CD4-positive, alpha-beta T cell treated with Interleukin-1 beta for 1 hour (primary cell): ENCODE measurements around the gene SIGLEC15.
"Not testable (repeated sequence)": the region's sequence is repeated elsewhere in the genome, so short reads cannot be mapped to it uniquely, and the experiment has no call there.

Experiments
- DNase-seq, 2 donors: peaks; one replicate each; pipeline ENCODE4 v3.0.0-alpha.2; 2020 to 2022

The SIGLEC15 gene, protein sequence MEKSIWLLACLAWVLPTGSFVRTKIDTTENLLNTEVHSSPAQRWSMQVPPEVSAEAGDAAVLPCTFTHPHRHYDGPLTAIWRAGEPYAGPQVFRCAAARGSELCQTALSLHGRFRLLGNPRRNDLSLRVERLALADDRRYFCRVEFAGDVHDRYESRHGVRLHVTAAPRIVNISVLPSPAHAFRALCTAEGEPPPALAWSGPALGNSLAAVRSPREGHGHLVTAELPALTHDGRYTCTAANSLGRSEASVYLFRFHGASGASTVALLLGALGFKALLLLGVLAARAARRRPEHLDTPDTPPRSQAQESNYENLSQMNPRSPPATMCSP

GRCh38 chr18:45825258-45826044 is at the start of gene SIGLEC15:
Gene SIGLEC15 (plus strand): TSS chr18:45825675. CDS start chr18:45825729, 54 bp downstream.
- DNase-seq, result no peak

GRCh38 chr18:45775743-45776142 is 49.7 kb upstream of the SIGLEC15 start:
- no peak for DNase-seq

- DNase-seq, result no peak
Observed at GRCh38 chr18:45777393-45777792, 48.1 kb upstream of the SIGLEC15 start.

GRCh38 chr18:45780568-45780967 is 44.9 kb upstream of the SIGLEC15 start:
- DNase-seq, result no peak

GRCh38 chr18:45782662-45783061 is 42.8 kb upstream of the SIGLEC15 start:
- DNase-seq, result no peak

DNA sequence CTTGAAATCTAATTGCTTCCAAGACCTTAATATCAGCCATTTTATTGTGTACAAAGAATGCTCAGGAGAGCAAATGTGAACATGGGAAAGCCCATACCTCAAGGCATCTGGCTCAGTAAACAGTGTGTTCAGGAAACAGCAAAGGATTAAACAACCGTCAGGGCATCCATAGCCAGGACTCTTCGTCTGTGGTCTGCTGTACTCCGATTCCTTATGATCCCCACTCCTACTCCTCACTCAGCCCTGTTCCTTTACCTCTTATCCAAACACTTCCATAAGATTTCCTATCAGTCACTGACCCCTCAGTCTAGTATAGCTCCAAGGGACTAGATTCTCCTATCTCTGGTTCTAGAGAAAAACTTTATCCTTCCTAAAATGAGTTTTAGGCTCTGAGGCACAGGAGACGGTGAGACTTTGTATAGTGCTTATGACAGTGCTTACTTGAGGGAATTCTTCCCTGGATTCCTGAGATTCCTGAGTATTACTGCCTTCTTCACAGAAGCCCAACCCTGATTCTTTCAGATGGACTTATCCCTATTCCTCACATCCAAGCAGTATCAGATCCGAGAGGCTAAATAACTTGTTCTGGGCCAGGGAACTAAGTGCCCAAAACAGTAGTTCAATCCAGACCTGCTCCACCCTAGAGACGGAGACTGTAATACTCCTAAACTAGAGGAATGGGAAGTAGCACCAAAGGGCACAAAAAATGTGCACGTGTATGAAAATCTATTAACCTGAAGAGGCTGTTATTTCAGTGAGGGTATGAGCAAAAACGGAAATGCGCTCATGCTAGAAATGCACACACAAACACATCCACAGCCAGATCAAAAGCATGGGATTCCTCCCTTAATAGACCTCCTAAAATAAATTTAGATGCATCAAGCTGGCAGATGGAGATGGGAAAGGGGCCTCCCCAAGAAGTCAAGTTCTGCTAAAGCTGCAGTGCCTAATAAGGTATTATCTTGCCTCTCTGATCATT is 42.1 kb upstream of the SIGLEC15 start:
- no peak for DNase-seq

DNA sequence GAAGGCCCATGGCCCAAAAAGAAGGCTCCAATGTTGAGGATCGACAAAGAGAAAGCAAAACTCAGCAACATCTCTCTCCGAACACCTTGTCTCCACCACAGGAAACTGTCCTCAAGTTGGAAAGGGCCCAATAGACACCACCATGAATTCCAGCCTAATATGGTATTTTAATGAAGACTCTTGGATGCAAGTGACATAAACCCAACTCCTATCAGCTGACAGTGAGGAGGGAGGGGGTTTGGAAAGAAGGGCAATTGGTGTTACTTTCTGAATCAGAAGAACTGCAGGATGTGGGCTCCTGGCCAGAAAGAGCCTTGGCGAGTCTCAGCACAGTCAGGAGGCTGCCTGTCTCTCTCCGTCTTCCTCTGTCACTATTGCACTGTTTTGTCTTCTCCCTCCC is 40.3 kb upstream of the SIGLEC15 start:
- peak; percentile 4 to 32 for DNase-seq

DNA sequence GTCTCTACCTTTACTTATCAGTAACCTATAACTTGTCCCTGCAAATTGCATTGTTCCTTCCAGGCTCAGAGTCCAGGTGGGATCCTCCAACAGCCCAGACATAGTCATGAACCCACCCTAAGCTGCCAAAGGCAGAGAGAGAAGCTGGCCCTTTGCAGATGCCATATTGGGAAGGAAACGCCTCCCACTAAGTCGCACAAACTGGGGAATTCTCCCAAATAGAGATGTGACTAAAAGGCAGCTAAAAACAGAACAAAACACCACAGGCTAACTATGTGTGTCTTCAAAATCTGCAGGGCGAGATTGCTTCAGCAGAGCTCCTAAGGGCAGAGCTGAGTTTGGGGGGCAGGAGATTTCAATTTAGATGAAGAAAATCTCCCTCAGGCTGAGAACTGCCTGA is 38.5 kb upstream of the SIGLEC15 start:
- DNase-seq, result no peak

DNA sequence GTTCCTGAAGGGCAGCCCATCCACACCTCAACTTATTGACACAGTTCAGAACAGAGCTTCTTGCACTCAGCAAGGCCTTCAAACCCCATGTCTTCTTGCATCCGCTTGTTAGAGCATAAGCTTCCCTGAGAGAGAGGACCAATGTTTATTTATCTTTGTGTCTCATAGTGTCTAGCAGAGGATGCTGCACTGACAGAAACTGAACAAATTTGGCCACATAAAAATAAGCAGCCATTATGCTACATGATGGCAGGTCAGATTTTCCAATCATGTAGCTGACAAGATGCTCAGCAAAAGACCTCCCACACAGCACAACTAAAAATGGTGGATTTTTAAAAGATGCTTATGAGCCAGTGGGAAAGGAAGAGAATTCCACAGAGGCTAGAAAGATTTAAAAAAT is 38.1 kb upstream of the SIGLEC15 start:
- DNase-seq, result no peak

GRCh38 chr18:45788861-45789260 is 36.6 kb upstream of the SIGLEC15 start:
- no peak for DNase-seq

GRCh38 chr18:45792506-45793263 is 32.8 kb upstream of the SIGLEC15 start:
- no peak for DNase-seq

DNA sequence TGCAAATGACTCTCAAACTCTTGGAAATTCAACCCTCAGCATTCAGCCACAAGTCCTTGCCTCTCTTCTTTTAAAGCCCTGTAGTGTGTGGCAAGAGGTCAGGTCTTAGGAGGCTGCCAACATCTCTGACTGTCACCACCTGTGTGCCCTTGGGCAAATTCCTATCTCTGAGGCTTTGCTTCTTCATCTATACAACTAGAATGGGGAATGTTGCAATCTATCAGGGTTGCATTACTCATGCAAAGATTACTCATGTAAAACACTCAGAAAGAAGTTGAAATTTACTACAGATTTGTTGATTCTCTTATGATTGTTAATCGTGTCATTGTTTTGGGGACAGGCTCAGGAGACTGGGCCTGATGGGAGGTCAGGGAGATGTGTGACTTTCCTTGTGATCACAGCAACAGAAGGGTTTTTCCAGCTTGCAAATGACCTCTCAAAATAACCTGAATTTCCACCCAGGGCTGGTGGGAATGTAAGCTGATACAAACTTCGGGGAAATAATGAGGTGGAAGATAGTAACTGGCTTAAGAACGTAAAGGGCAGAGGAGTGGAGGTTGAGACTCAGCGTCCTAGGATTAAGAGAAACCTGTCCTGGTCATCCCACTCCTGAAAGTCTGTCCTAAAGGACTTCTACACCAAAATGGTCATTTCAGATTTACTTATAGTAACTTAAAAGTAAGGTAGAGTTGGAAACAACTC is 32.1 kb upstream of the SIGLEC15 start:
- DNase-seq, result no peak

DNA sequence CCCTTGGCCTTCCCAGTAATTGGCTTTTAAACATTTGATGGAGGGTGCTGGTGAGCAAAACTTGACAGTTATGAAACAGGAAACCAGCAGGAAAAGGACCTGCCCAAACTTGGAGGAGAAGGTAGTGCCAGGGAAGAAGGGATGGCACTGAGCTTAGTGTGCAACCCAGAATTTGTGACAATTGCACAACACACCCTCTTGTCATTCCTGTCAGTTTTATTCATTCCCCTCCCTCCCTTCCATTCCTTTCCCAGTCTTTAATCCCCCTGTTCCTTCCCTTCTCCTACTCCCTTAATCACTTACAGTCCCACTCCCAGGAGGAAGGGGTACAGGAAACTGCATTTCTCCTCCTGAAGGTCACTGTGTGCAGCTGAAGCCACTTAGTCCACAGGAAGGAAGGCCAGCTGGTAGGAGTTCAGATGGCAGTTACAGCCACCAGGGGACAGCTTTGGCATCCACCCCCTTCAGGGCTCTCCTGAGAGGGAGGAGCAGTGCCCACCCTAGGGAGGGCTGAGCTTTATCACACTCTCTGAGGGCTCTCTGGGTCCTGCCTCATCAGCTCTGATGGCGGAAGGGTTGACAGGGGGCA is 24.0 kb upstream of the SIGLEC15 start:
- DNase-seq, result no peak

DNA sequence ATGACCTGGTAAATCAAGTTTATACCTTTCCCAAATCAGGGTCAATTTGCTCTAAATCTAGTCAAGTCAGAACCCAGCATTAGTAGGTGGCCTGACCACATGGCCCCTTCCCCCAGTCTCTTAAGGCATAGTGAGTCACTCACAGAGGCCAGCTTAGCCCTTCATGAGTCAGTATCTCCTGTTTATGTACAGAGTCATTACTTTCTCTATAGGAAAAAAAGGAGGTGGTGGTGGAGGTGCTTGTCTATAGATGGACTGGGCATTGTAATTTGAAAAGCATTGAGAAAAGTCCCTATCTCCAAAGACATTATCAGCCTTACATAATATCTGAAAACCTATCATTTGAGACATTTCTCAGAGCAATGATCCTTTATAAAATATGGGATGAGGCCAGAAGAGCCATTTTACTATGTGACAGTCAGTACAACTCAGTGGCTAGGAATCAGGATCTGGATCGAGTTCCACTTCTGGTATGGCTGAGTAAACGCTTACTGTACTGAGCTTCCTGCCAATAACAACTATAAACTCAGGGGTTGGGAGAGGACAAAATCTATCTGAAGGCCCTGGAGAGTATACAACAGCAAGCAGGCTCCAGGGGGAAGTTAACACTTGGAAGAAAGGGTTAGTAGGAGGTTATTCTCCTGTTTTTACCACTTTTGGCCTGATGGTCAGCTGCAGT is 22.5 kb upstream of the SIGLEC15 start:
- no peak for DNase-seq

- DNase-seq, result no peak
Observed at GRCh38 chr18:45805551-45805950, 19.9 kb upstream of the SIGLEC15 start.

- no peak for DNase-seq
Observed at GRCh38 chr18:45806226-45806625, 19.2 kb upstream of the SIGLEC15 start.

DNA sequence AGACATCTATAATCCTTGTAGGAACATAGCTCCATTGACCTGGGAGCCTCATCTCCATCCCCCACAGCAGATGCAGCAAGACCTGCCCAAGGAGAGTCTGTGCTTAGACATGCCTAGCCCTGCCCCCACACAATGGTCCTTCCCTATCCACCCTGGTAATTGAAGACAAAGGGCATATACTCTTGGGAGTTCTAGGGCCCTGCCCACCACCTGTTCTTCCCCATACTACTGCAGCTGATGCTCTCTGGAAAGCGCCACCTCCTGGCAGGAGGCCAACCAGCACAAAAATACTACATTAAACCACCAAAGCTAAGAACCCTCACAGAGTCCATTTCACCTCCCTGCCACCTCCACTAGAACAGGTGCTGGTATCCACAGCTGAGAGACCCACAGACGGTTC is 18.3 kb upstream of the SIGLEC15 start:
- peak in 1 of 2 donors; percentile 34 for DNase-seq

DNA sequence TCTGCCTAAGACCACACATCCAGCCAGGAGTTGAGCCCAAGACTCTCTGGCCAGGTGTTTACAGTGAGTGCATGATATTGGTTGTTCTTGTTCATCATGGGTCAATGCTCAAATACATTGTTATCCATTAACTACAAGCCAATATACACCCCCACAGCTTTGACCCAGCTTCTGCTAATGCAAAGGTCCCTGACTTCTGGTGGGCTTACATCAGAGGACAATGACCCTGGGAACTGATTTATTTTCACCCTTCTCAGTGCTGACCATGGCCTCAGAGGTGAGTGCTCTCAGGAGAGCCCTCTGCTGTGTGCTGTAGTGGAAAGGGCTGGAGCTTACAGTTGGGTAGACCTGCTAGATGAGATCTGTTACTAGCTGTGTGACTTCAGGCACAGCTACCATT is 10.7 kb upstream of the SIGLEC15 start:
- not testable (repeated sequence) for DNase-seq

DNA sequence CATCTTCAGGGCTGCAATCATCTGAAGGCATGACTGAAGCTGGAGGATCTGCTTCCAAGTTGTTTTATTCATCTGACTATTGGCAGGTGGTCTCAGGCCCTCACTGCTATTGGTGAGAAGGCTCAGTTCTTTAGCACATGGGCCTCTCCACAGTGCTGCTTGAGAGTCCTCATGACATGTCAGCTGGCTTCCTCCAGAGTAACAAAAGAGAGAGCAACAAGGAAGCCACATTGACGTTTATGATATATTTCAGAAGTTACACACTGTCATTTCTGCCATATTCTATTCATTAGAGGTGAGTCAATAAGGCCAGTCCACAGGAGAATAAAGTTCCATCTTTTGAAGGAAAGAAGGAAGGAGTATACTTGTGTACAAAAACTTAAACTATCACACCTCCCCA is 7.9 kb upstream of the SIGLEC15 start:
- no peak for DNase-seq

DNA sequence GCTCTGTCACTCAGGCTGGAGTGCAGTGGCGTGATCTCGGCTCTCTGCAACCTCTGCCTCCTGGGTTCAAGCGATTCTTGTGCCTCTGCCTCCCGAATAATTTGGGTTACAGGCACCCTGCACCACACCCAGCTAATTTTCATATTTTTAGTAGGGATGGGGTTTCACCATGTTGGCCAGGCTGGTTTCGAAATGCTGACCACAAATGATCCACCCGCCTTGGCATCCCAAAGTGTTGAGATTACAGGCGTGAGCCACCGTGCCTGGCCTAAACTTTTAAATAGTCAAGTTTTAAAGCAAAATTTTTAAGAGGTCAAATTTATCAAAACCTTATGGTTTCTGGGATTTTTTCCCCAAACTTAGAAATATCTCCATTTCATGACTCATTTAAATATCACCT is 6.7 kb upstream of the SIGLEC15 start:
- DNase-seq, result not testable (repeated sequence)
